ENCODE data around the gene CSF1R.
"Not testable (repeated sequence)": the region's sequence is repeated elsewhere in the genome, so short reads cannot be mapped to it uniquely, and the experiment has no call there.

The CSF1R gene

GRCh38 chr5:150053713-150054392 lies 32.5 kb downstream of the CSF1R start:
- no peak for DNase-seq

DNA sequence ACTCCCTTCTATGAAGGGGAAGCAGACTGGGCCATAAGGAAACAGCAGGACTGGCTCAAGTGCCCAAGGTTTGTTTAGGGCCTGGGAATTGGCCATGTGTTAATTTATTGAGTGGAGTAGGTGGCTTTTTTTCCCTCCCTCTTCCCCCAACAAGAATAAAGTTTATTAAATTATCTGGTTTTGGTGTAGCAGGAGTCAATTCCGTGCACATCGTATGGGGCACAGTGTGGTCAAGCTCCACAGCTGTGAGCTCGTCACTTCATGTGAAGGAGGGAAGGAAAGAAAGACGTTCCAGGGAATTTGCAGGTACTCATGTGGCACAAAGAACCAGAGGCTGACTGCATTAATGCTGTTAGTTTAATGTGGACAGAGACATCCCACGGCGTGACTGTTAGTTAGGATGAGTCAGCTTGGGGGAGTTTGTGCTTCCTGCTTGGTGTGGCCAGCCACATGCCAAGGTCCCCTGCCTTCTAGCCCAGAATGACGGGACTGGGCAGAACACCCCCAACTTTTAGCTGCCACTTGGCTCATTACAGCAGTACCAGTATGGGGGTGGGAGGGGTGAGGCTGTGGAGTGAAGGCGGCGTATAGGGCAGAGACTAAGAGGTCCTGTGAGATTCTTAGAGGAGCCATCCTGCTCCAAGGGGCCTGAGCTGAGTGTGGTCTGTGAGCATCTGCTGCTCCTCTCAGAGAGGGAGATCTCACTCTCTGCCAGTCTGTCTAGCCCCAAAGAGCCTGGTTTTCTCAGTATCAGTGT lies 33.2 kb downstream of the CSF1R start:
- no peak for DNase-seq

GRCh38 chr5:150052226-150052955 lies 34.0 kb downstream of the CSF1R start:
- DNase-seq: no peak

DNA sequence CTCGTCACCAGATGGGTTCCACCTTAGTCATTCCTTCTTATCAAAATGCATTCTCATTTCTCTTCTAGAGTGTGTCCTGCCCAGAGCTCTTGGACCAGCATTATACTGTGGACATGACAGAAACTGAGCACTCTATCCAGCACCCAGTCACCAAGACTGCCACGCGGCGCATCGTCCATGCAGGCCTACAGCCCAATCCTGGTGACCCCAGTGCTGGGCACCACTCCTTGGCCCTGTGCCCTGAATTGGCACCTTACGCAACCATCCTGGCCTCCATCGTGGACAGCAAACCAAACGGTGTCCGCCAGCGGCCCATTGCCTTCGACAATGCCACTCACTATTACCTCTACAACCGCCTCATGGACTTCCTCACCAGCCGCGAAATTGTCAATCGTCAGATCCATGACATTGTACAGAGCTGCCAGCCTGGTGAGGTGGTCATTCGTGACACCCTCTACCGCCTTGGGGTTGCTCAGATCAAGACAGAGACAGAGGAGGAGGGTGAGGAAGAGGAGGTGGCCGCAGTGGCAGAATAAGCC lies 34.6 kb downstream of the CSF1R start:
- no peak for DNase-seq

GRCh38 chr5:150050172-150050811 lies 36.1 kb downstream of the CSF1R start:
- DNase-seq: not testable (repeated sequence)

GRCh38 chr5:150046031-150046430 lies 40.3 kb downstream of the CSF1R start:
- DNase-seq: no peak

GRCh38 chr5:150045549-150045948 lies 40.8 kb downstream of the CSF1R start:
- no peak for DNase-seq

DNA sequence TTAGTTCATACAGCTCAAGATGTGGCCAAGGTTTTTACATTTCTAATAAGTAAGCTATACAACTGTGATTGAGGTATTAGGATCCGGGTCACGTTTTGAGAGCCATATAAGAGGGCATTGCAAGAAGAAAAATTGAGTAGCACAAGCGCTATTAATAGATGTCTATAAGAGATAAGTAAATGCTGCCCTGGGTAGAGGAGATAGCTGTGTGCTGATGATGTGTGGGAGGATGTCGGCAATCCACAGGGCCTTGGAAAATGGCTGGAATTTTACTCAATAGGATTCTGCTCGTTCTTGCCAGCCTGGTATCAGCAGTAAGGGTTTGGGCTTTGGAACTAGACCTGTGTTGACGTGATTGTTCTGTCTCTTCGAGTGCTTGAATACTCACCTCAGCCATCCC lies 41.6 kb downstream of the CSF1R start:
- no peak for DNase-seq

GRCh38 chr5:150044329-150044681 lies 42.0 kb downstream of the CSF1R start:
- no peak for DNase-seq

DNA sequence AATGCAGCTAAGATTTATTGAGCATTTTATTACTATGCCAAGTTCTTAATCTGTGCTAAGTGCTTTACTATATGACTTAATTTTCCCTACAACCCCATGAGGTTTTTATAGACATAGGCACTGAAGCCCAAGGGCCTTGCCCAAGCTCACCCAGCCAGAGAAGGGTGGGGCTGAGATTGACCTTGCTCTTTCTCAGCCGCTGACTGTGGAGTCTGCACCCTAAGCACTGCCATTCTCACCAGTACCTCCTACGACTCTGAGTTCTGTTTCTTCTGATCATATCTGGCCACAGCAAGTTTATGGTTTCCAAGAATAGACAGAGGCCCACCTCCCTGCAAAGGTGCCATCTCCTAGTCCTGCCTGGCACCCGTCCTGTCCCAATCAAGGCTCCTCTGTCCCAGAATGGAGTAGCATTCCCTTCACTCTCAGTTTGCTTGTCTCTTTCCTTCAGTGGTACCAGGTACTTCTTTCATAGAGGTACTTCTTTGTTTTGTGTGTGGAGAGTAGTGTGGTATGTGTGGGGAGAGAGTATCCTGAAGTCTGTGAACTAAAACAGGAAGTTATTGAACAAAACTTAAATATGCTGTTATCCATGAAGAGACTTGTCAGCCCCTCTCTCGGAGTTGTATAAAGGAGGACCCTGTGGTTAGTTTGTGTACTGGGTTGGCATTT lies 42.6 kb downstream of the CSF1R start:
- no peak for DNase-seq

- DNase-seq: no peak
Measured at GRCh38 chr5:150042459-150042858, 43.9 kb downstream of the CSF1R start.

- DNase-seq: no peak
Measured at GRCh38 chr5:150038547-150038946, 47.8 kb downstream of the CSF1R start.

- DNase-seq: no peak
Measured at GRCh38 chr5:150036513-150036912, 49.8 kb downstream of the CSF1R start.

DNA sequence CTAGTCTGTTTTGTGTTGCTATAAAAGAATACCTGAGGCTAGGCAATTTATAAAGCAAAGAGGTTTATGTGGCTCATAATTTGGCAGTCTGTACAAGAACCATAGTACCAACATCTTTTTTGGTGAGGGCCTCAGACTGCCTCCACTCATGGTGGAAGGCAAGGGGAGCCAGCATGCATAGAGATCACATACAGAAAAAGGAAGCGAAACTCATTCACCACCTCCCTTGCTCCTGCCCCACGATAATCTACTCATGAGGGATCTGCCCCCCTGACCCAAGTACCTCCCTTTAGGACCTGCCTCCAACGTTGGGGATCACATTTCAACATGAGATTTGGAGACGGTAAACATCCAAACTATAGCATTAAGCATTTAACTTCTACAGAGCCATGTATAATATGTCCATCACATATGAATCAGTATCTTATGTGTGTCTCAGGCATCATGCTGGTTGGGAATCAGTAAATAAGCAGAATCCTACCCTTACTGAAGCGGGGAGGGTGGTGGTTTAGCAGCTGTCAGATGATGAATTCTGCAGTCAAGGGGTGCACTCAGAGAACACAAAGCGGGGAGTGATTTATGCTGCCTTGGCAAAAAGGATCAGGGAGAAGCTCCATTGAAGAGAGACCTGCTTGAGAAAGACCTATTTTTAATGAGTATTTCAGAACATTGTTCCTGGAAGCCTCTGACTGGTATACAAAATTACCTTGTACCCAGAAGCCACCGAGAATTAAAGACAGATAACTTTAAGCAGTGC lies 51.0 kb downstream of the CSF1R start:
- DNase-seq: no peak

DNA sequence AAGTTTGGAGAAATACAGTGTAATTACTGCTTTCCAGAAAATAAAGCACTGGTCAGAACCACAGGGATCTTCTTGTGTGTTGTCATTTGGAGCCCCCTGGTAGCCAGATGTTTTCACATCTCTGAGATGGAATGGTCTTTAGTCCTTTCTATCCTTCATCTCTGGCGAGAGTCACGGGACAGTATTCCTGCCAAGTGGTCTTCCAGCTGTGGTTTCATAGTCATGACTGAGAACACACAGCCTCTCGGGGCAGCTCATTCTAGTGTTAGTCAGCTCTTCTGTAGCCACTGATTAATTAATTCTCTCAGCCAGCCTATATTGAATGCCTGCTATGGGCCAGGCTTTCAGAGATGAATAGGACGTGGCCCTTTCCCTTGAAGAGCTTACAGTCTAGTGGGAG lies 51.7 kb downstream of the CSF1R start:
- DNase-seq: no peak

DNA sequence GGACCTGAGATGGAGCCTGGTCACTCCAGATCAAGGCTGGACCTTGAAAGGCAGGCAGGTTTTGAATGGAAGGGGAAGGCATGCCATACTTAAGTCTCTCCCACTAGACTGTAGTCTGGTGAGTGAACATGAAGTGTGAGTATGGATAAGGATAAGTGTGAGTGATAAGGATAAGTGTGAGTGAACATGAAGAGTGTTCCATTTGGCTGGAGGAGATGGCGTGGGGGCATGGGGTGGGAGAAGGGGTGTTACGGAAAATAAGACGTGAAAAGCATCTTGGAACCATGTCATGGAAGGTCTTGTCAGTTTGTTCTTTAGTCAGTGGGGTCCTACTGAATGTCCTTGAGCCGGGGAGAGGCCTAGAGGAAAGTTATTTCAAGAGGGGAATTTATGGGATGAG lies 53.0 kb downstream of the CSF1R start:
- no peak for DNase-seq

DNA sequence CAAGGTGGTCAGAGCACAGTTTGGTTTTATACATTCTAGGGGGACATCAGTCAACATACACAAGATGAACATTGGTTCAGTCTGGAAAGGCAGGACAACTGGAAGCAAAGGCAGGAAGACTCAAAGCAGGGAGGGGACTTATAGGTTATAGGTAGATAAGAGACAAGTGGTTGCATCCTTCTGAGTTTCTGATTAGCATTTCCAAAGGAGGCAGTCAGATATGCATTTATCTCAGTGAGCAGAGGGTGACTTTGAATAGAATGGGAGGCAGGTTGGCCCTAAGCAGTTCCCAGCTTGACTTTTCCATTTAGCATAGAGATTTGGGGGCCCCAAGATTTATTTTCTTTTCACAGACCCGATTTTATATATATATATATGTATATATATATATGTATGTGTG lies 58.3 kb downstream of the CSF1R start:
- not testable (repeated sequence) for DNase-seq

GRCh38 chr5:150026682-150027172 lies 59.6 kb downstream of the CSF1R start:
- no peak for DNase-seq

GRCh38 chr5:150024346-150024984 lies 61.9 kb downstream of the CSF1R start:
- DNase-seq: no peak

GRCh38 chr5:150023136-150023535 lies 63.2 kb downstream of the CSF1R start:
- no peak for DNase-seq

GRCh38 chr5:150022681-150023080 lies 63.7 kb downstream of the CSF1R start:
- no peak for DNase-seq
